ENCODE results near the gene TBCEL. TPM values are rescaled to one million over a fixed set of nuclear protein-coding genes. Genes with fewer than 3 reads are reported as not detected.
"Not testable (repeated sequence)": the region's sequence is repeated elsewhere in the genome, so short reads cannot be mapped to it uniquely, and the experiment has no call there.

TBCEL gene
- total RNA-seq, 1 donor from 2014 or later: 25.0 TPM

GRCh38 chr11:121029813-121030445 lies 6.0 kb downstream of the TBCEL start:
- DNase-seq: no peak
- Histone ChIP-seq H3K4me1 (peaks cover 47% of the 10 kb centered on the region), H3K27me3 (ENCODE audit: low read depth) (no peaks in the 10 kb centered on the region), H3K36me3 (no peaks in the 10 kb centered on the region), H3K9me3 (replicated peaks) (no peaks in the 10 kb centered on the region), H3K4me3 (no peak overlapping the region), H3K27ac (replicated peaks) (peak overlapping the region; percentile 37)
- no peak for TF ChIP-seq CTCF (IDR thresholded peaks at IDR 0.05; ENCODE audit: borderline replicate concordance)
- intact Hi-C loops (cut with micrococcal nuclease): loop anchor here (10.0 kb wide), 1 partner anchor 75 kb away; the partner anchor contains the start of gene TECTA

- no peaks in the 10 kb centered on the region for H3K36me3 ChIP-seq
- no peak for DNase-seq
- no peak overlapping the region for H3K27ac ChIP-seq (replicated peaks)
- intact Hi-C loops (cut with micrococcal nuclease): no loop called here
- no peak for TF ChIP-seq CTCF (IDR thresholded peaks at IDR 0.05; ENCODE audit: borderline replicate concordance)
- no peak overlapping the region for H3K4me3 ChIP-seq
- H3K27me3 ChIP-seq (ENCODE audit: low read depth): no peaks in the 10 kb centered on the region
- H3K9me3 ChIP-seq (replicated peaks): no peaks in the 10 kb centered on the region
- peaks cover 41% of the 10 kb centered on the region for H3K4me1 ChIP-seq
Observed at GRCh38 chr11:121031167-121031566, 7.3 kb downstream of the TBCEL start.

GRCh38 chr11:121031648-121032047 lies 7.7 kb downstream of the TBCEL start:
- H3K27ac ChIP-seq (replicated peaks); DNase-seq; H3K9me3 ChIP-seq (replicated peaks); H3K36me3 ChIP-seq; H3K4me3 ChIP-seq; H3K27me3 ChIP-seq (ENCODE audit: low read depth); intact Hi-C loops (cut with micrococcal nuclease): not testable (repeated sequence)
- peaks cover 42% of the 10 kb centered on the region for H3K4me1 ChIP-seq

- H3K4me1 ChIP-seq: peaks cover 36% of the 10 kb centered on the region
- no peak for TF ChIP-seq CTCF (IDR thresholded peaks at IDR 0.05; ENCODE audit: borderline replicate concordance)
- intact Hi-C loops (cut with micrococcal nuclease): no loop called here
Observed at GRCh38 chr11:121032546-121032945, 8.6 kb downstream of the TBCEL start.

GRCh38 chr11:121033635-121034034 lies 9.7 kb downstream of the TBCEL start:
- no peak for DNase-seq
- intact Hi-C loops (cut with micrococcal nuclease): no loop called here
- Histone ChIP-seq H3K9me3 (replicated peaks) (no peaks in the 10 kb centered on the region), H3K4me1 (peaks cover 37% of the 10 kb centered on the region), H3K4me3 (no peak overlapping the region), H3K27me3 (ENCODE audit: low read depth) (no peaks in the 10 kb centered on the region), H3K36me3 (no peaks in the 10 kb centered on the region), H3K27ac (replicated peaks) (no peak overlapping the region)
- TF ChIP-seq CTCF (IDR thresholded peaks at IDR 0.05; ENCODE audit: borderline replicate concordance): no peak

More at GRCh38 chr11:121032546-121032945, 8.6 kb downstream of the TBCEL start:
- Histone ChIP-seq H3K27ac (replicated peaks) (no peak overlapping the region), H3K4me3 (no peak overlapping the region), H3K27me3 (ENCODE audit: low read depth) (no peaks in the 10 kb centered on the region), H3K36me3 (no peaks in the 10 kb centered on the region), H3K9me3 (replicated peaks) (no peaks in the 10 kb centered on the region)
- no peak for DNase-seq

- Histone ChIP-seq H3K4me3 (no peak overlapping the region), H3K36me3 (no peaks in the 10 kb centered on the region), H3K27me3 (ENCODE audit: low read depth) (no peaks in the 10 kb centered on the region), H3K27ac (replicated peaks) (no peak overlapping the region), H3K9me3 (replicated peaks) (no peaks in the 10 kb centered on the region), H3K4me1 (peaks cover 38% of the 10 kb centered on the region)
- no peak for TF ChIP-seq CTCF (IDR thresholded peaks at IDR 0.05; ENCODE audit: borderline replicate concordance)
- intact Hi-C loops (cut with micrococcal nuclease): no loop called here
- DNase-seq: no peak
Observed at GRCh38 chr11:121035169-121035755, 11.4 kb downstream of the TBCEL start.

Data from left ventricle myocardium inferior (tissue), 1 donor.